GM23248 (cell line): Measurements from ENCODE around the gene MALL. TPM values are rescaled to one million over a fixed set of nuclear protein-coding genes. Genes with fewer than 3 reads are reported as not detected.
"Not testable (repeated sequence)": the region's sequence is repeated elsewhere in the genome, so short reads cannot be mapped to it uniquely, and the experiment has no call there.

Experiments
- DNase-seq: peaks from one replicate; pipeline ENCODE4 v3.0.0-alpha.2; 2015
- H2AFZ ChIP-seq: fragments of 200-600 bp; sonication (generic); 2 replicates; pipeline ENCODE4 v1.6.1; 2016; ENCODE audit warnings: antibody characterized with exemption
- H3F3A ChIP-seq: fragments of 200-600 bp; sonication (generic); 2 replicates; pipeline ENCODE4 v1.6.1; 2016; ENCODE audit warnings: mild to moderate bottlenecking, antibody characterized with exemption, mixed run types; ENCODE audit not compliant: insufficient read depth
- H3K27ac ChIP-seq: fragments of 200-600 bp; sonication (generic); 2 replicates; pipeline ENCODE4 v1.5.1; 2016; ENCODE audit warnings: mild to moderate bottlenecking
- H3K27me3 ChIP-seq: fragments of 200-600 bp; sonication (generic); replicated peaks from 2 replicates; pipeline ENCODE4 v1.6.1; 2016; ENCODE audit warnings: mild to moderate bottlenecking; ENCODE audit not compliant: insufficient read depth
- H3K36me3 ChIP-seq: fragments of 200-600 bp; sonication (generic); 2 replicates; pipeline ENCODE4 v1.6.1; 2016; ENCODE audit warnings: low read depth, mild to moderate bottlenecking
- H3K4me1 ChIP-seq: fragments of 200-600 bp; sonication (generic); 2 replicates; pipeline ENCODE4 v1.6.1; 2016; ENCODE audit warnings: mild to moderate bottlenecking; ENCODE audit not compliant: insufficient read depth
- H3K4me2 ChIP-seq: fragments of 200-600 bp; sonication (generic); one replicate; pipeline ENCODE4 v1.6.1; 2016; ENCODE audit warnings: mild to moderate bottlenecking; ENCODE audit not compliant: unreplicated experiment
- H3K4me3 ChIP-seq: fragments of 200-600 bp; sonication (generic); 2 replicates; pipeline ENCODE4 v1.5.1; 2016; ENCODE audit warnings: mild to moderate bottlenecking
- H3K79me2 ChIP-seq: fragments of 200-600 bp; sonication (generic); 2 replicates; pipeline ENCODE4 v1.6.1; 2016; ENCODE audit warnings: mild to moderate bottlenecking; ENCODE audit not compliant: insufficient read depth
- H3K9ac ChIP-seq: fragments of 200-600 bp; sonication (generic); 2 replicates; pipeline ENCODE4 v1.6.1; 2016; ENCODE audit warnings: mild to moderate bottlenecking
- H3K9me2 ChIP-seq: fragments of 200-600 bp; sonication (generic); 2 replicates; pipeline ENCODE4 v1.6.1; 2016; ENCODE audit warnings: mixed run types, mild to moderate bottlenecking, moderate library complexity; ENCODE audit not compliant: insufficient read depth
- H3K9me3 ChIP-seq: fragments of 200-600 bp; sonication (generic); one replicate; pipeline ENCODE4 v1.6.1; 2017; ENCODE audit warnings: low read depth
- H4K20me1 ChIP-seq: fragments of 200-600 bp; sonication (generic); 2 replicates; pipeline ENCODE4 v1.6.0; 2016; ENCODE audit not compliant: insufficient read depth
- EZH2 ChIP-seq: fragments of 200-600 bp; sonication (generic); IDR thresholded peaks from 2 replicates; pipeline ENCODE4 v1.6.1; 2018; ENCODE audit warnings: antibody characterized with exemption, mild to moderate bottlenecking; ENCODE audit not compliant: insufficient read depth, poor library complexity, severe bottlenecking
- EZH2phosphoT487 ChIP-seq: fragments of 200-600 bp; sonication (generic); IDR thresholded peaks from 2 replicates; pipeline ENCODE4 v1.6.1; 2018; ENCODE audit warnings: antibody characterized with exemption, moderate library complexity, mild to moderate bottlenecking, low read depth; ENCODE audit not compliant: insufficient read depth
- WGBS, 2 experiments: methylation state at CpG; one replicate each; pipeline ENCODE4 v1.1.6; 2015 to 2017; ENCODE audit warnings: low lambda C conversion rate in 2 of 2, low coverage in 1 of 2; ENCODE audit errors: missing lambda C conversion rate in 2 of 2; 5-methylcytosine and 5-hydroxymethylcytosine counted together
- in situ Hi-C: fragments of 300-500 bp; cut with MboI; formaldehyde crosslinking; loops from 2 replicates; pipeline ENCODE4 v1.15.0; 2020
- polyA plus RNA-seq: library from polyadenylated mRNA; unstranded; fragments of >200 nt; fragmentation: Nextera tagmentation; extraction: Ambion mirVana; gene quantifications from 2 replicates; pipeline ENCODE4 v1.2.1, GENCODE V29; 2016
- total RNA-seq: library from RNA; depleted of rRNA; stranded (reverse); fragments of >200 nt; shearing (Covaris generic); gene quantifications from 2 replicates; pipeline ENCODE4 v1.2.3, GENCODE V29; 2014

Gene MALL
- total and polyA plus RNA-seq, 2 experiments from 2014 or later = 43.7 to 61.6 TPM

GRCh38 chr2:110116033-110116710, 550 bp upstream of the MALL start:
- H3K9me2 ChIP-seq = no peaks in the 10 kb centered on the region
- TF ChIP-seq EZH2 = no peak
- TF ChIP-seq EZH2phosphoT487 = no peak
- H3K27ac ChIP-seq = no peak overlapping the region
- DNase-seq = peak; percentile 90
- H3F3A ChIP-seq = 0 out of 2 replicates have a peak, but pooled peaks cover 8% of the 10 kb centered on the region
- peak overlapping the region; percentile 76 for H3K4me3 ChIP-seq
- H2AFZ ChIP-seq = peak overlapping the region; percentile 78
- peaks cover 21% of the 10 kb centered on the region for H3K4me1 ChIP-seq
- H3K36me3 ChIP-seq = no peaks in the 10 kb centered on the region
- 10 to 20% methylated on average over 8 of the region's 8 CpGs for WGBS, 2 experiments
- in situ Hi-C loops = no loop called here
- H3K27me3 ChIP-seq = no peaks in the 10 kb centered on the region
- peaks cover 41% of the 10 kb centered on the region for H3K79me2 ChIP-seq
- H3K9me3 ChIP-seq = no peaks in the 10 kb centered on the region
- peak overlapping the region; percentile 57 for H3K9ac ChIP-seq
- no peaks in the 10 kb centered on the region for H4K20me1 ChIP-seq
- H3K4me2 ChIP-seq = peak overlapping the region; percentile 76

- Histone ChIP-seq H2AFZ (peak overlapping the region; percentile 78), H3K4me1 (peaks cover 16% of the 10 kb centered on the region), H4K20me1 (no peaks in the 10 kb centered on the region), H3K36me3 (no peaks in the 10 kb centered on the region), H3F3A (0 out of 2 replicates have a peak, but pooled peaks cover 8% of the 10 kb centered on the region), H3K27ac (no peak overlapping the region), H3K4me2 (peak overlapping the region; percentile 76), H3K9me3 (no peaks in the 10 kb centered on the region), H3K79me2 (peaks cover 54% of the 10 kb centered on the region), H3K4me3 (peak overlapping the region; percentile 76), H3K9me2 (no peaks in the 10 kb centered on the region), H3K9ac (peak overlapping the region; percentile 57; the same call in 1 of the 2 replicates), H3K27me3 (no peaks in the 10 kb centered on the region)
- DNase-seq = peak; percentile 12
- 50 to 52% methylated on average over 14 of the region's 14 CpGs for WGBS, 2 experiments
- in situ Hi-C loops = no loop called here
- no peak for TF ChIP-seq EZH2phosphoT487
- TF ChIP-seq EZH2 = no peak
These were observed 779 bp downstream of the MALL start for GRCh38 chr2:110114831-110115255.

GRCh38 chr2:110113961-110114591, 1.5 kb downstream of the MALL start:
- in situ Hi-C loops = no loop called here
- no peaks in the 10 kb centered on the region for H3K9me3 ChIP-seq
- no peak overlapping the region for H3K27ac ChIP-seq
- peak overlapping the region; percentile 47; the same call in 1 of the 2 replicates for H2AFZ ChIP-seq
- no peaks in the 10 kb centered on the region for H3K9me2 ChIP-seq
- peak; percentile 41 for DNase-seq
- no peaks in the 10 kb centered on the region for H4K20me1 ChIP-seq
- H3K9ac ChIP-seq = no peak overlapping the region
- H3K4me2 ChIP-seq = peak overlapping the region; percentile 33
- no peaks in the 10 kb centered on the region for H3K36me3 ChIP-seq
- TF ChIP-seq EZH2 = no peak
- TF ChIP-seq EZH2phosphoT487 = no peak
- H3K4me3 ChIP-seq = peak overlapping the region; percentile 76
- peaks cover 12% of the 10 kb centered on the region; the same call in 1 of the 2 replicates for H3F3A ChIP-seq
- H3K4me1 ChIP-seq = peaks cover 16% of the 10 kb centered on the region
- peaks cover 62% of the 10 kb centered on the region for H3K79me2 ChIP-seq
- 79 to 87% methylated on average over 8 of the region's 8 CpGs for WGBS, 2 experiments
- no peaks in the 10 kb centered on the region for H3K27me3 ChIP-seq

GRCh38 chr2:110108291-110108690, 7.3 kb downstream of the MALL start:
- H3K9ac ChIP-seq, in situ Hi-C loops, H3K36me3 ChIP-seq, H3K9me3 ChIP-seq, H3K27ac ChIP-seq, H2AFZ ChIP-seq, H3K4me3 ChIP-seq, H3K4me2 ChIP-seq, H3K27me3 ChIP-seq, DNase-seq, H4K20me1 ChIP-seq, H3K9me2 ChIP-seq: not testable (repeated sequence)
- Histone ChIP-seq H3F3A (peaks cover 50% of the 10 kb centered on the region), H3K4me1 (peaks cover 33% of the 10 kb centered on the region), H3K79me2 (peaks cover 72% of the 10 kb centered on the region)
- WGBS, 2 experiments = 87 to 88% methylated on average over 2 of the region's 2 CpGs
